Loucy (cell line): ENCODE data around the gene ARID1B.

Experiments used
- CTCF ChIP-seq: fragments of 200-600 bp; sonication (generic); conservative IDR thresholded peaks from 2 replicates; pipeline ENCODE4 v1.5.1; 2014; ENCODE audit warnings: mild to moderate bottlenecking, antibody characterized with exemption, low read length
- EZH2phosphoT487 ChIP-seq: fragments of 200-600 bp; IDR thresholded peaks from 2 replicates; pipeline ENCODE4 v1.6.1; 2018; ENCODE audit warnings: antibody characterized with exemption, mild to moderate bottlenecking, moderate library complexity, borderline replicate concordance

GRCh38 chr6:156916130-156916801, 139.1 kb downstream of the ARID1B start:
- TF ChIP-seq CTCF (no peak), EZH2phosphoT487 (no peak)
